ENCODE measurements around the gene MCC. TPM values are rescaled to one million over a fixed set of nuclear protein-coding genes. Genes with fewer than 3 reads are reported as not detected.

The MCC gene
- total RNA-seq, 1 experiment from 2014 or later: 0.41 TPM

DNA sequence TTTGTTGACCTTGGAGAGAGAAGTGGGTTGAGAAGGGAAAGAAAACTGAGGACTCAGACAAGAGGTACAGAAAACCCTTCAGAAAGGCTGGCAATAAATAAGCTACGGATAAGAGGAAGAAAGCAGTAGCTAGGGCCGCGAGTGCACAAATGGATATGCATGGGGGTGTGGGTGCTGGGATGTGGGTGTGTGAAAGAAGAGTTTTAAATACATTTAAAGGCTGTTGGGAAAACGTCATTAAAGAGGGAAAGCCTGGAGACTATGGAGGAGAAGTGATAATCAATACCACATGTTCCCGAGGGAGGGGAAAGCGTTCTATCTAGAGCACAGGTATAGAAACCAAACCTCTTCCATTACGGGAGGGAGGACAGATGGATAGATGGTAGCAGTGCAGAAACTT is 230.7 kb downstream of the MCC start:
- Histone ChIP-seq H3K27me3 (ENCODE audit: control insufficient read depth, insufficient read depth, low read length) (peaks cover 9% of the 10 kb centered on the region), H3K9me3 (ENCODE audit: control insufficient read depth, insufficient read depth, low read depth, low read length) (no peaks in the 10 kb centered on the region), H3K4me1 (ENCODE audit: control insufficient read depth, insufficient read depth, low read length) (no peaks in the 10 kb centered on the region), H3K4me3 (ENCODE audit: low read depth in 2 of 2, low read length in 2 of 2) (no peak overlapping the region), H3K27ac (ENCODE audit: low read length) (no peak overlapping the region), H3K36me3 (ENCODE audit: control insufficient read depth, insufficient read depth, low read length) (no peaks in the 10 kb centered on the region)
- in situ Hi-C loops (cut with HindIII; ENCODE audit: low pct_unique_long_range_greater_than_20kb, low sequenced_read_pairs): no loop called here
- ATAC-seq: no peak
- TF ChIP-seq POLR2AphosphoS5 (IDR thresholded peaks at IDR 0.05; ENCODE audit: low read depth, low read length) (no peak), TCF7L2 (IDR thresholded peaks at IDR 0.05; ENCODE audit: low read depth, low read length) (no peak), SIN3A (IDR thresholded peaks at IDR 0.05; ENCODE audit: borderline replicate concordance, insufficient read depth, low read depth, low read length) (no peak)
- TF ChIP-seq, protein P1, sequence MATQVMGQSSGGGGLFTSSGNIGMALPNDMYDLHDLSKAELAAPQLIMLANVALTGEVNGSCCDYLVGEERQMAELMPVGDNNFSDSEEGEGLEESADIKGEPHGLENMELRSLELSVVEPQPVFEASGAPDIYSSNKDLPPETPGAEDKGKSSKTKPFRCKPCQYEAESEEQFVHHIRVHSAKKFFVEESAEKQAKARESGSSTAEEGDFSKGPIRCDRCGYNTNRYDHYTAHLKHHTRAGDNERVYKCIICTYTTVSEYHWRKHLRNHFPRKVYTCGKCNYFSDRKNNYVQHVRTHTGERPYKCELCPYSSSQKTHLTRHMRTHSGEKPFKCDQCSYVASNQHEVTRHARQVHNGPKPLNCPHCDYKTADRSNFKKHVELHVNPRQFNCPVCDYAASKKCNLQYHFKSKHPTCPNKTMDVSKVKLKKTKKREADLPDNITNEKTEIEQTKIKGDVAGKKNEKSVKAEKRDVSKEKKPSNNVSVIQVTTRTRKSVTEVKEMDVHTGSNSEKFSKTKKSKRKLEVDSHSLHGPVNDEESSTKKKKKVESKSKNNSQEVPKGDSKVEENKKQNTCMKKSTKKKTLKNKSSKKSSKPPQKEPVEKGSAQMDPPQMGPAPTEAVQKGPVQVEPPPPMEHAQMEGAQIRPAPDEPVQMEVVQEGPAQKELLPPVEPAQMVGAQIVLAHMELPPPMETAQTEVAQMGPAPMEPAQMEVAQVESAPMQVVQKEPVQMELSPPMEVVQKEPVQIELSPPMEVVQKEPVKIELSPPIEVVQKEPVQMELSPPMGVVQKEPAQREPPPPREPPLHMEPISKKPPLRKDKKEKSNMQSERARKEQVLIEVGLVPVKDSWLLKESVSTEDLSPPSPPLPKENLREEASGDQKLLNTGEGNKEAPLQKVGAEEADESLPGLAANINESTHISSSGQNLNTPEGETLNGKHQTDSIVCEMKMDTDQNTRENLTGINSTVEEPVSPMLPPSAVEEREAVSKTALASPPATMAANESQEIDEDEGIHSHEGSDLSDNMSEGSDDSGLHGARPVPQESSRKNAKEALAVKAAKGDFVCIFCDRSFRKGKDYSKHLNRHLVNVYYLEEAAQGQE (IDR thresholded peaks at IDR 0.05; ENCODE audit: insufficient read depth in 1 of 2, low read depth in 2 of 2, low read length in 1 of 2): no peak
- TF ChIP-seq, protein P2, sequence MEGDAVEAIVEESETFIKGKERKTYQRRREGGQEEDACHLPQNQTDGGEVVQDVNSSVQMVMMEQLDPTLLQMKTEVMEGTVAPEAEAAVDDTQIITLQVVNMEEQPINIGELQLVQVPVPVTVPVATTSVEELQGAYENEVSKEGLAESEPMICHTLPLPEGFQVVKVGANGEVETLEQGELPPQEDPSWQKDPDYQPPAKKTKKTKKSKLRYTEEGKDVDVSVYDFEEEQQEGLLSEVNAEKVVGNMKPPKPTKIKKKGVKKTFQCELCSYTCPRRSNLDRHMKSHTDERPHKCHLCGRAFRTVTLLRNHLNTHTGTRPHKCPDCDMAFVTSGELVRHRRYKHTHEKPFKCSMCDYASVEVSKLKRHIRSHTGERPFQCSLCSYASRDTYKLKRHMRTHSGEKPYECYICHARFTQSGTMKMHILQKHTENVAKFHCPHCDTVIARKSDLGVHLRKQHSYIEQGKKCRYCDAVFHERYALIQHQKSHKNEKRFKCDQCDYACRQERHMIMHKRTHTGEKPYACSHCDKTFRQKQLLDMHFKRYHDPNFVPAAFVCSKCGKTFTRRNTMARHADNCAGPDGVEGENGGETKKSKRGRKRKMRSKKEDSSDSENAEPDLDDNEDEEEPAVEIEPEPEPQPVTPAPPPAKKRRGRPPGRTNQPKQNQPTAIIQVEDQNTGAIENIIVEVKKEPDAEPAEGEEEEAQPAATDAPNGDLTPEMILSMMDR (IDR thresholded peaks at IDR 0.05): no peak
- intact Hi-C loops (cut with micrococcal nuclease; ENCODE audit: unreplicated experiment): no loop called here
- CTCF ChIA-PET: no interaction called here
- POLR2A ChIA-PET: no interaction called here
- DNase-seq (ENCODE audit: low read depth, low spot score): no peak
- no TSS peak for BruUV-seq (replicated peaks)

DNA sequence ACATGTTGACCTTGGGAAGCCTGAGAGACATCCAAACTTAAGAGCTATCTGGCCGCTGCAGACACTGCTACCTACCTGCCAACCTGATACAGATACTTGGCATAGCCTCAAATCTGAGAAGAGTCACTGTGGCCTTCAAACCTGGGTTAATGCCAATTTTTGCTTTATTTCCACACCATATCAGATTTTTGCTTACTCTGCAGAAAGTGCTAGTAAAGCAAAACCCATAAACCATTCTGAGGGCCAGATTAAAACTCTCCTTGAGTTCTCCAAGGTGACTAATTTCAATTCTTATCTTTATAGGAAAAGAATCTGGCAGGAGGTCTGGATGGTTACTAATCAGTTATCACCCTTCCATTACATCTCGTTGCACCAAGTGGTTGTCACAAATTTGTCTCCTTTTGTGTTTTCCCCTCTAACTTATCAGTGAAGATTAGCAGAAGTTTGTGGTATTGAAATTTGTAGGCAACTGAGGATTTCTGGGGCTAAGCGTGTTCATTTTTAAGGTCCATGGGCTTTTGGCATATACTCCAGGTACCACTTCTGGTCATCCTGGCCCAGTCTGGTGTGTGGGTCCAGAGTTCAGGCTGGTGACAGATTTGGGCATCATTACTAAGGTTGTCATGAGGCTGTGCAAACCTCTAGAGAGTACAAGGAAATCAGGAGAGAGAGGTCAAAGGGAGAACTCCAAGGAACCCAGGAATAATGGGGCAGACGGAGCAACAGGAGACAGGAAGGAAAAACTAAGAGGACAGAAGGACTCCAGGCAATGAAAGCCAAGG is 231.4 kb downstream of the MCC start:
- H3K9me3 ChIP-seq (ENCODE audit: control insufficient read depth, insufficient read depth, low read depth, low read length): no peaks in the 10 kb centered on the region
- intact Hi-C loops (cut with micrococcal nuclease; ENCODE audit: unreplicated experiment) (no loop called here), in situ Hi-C loops (cut with HindIII; ENCODE audit: low pct_unique_long_range_greater_than_20kb, low sequenced_read_pairs) (no loop called here)
- no peaks in the 10 kb centered on the region for H3K4me1 ChIP-seq (ENCODE audit: control insufficient read depth, insufficient read depth, low read length)
- no peak for ATAC-seq
- DNase-seq (ENCODE audit: low read depth, low spot score): no peak
- H3K27ac ChIP-seq (ENCODE audit: low read length): no peak overlapping the region
- peaks cover 9% of the 10 kb centered on the region for H3K27me3 ChIP-seq (ENCODE audit: control insufficient read depth, insufficient read depth, low read length)
- TF ChIP-seq, protein P2 (IDR thresholded peaks at IDR 0.05): no peak
- TF ChIP-seq SIN3A (IDR thresholded peaks at IDR 0.05; ENCODE audit: borderline replicate concordance, insufficient read depth, low read depth, low read length) (no peak), POLR2AphosphoS5 (IDR thresholded peaks at IDR 0.05; ENCODE audit: low read depth, low read length) (no peak), TCF7L2 (IDR thresholded peaks at IDR 0.05; ENCODE audit: low read depth, low read length) (no peak)
- TF ChIP-seq, protein P1 (IDR thresholded peaks at IDR 0.05; ENCODE audit: insufficient read depth in 1 of 2, low read depth in 2 of 2, low read length in 1 of 2): no peak
- no TSS peak for BruUV-seq (replicated peaks)
- H3K36me3 ChIP-seq (ENCODE audit: control insufficient read depth, insufficient read depth, low read length): no peaks in the 10 kb centered on the region
- ChIA-PET CTCF (no interaction called here), POLR2A (no interaction called here)
- no peak overlapping the region for H3K4me3 ChIP-seq (ENCODE audit: low read depth in 2 of 2, low read length in 2 of 2)

Measured in Panc1 (cell line).